ENCODE data around the gene PSMD8.

The PSMD8 gene

GRCh38 chr19:38350883-38351282 lies 23.5 kb upstream of the PSMD8 start:
- ChIA-PET CTCF (interaction anchor here (0.7 kb wide), 2 partner anchors 15 to 107 kb away, joined by 3 read pairs; partner anchors contain the start of gene CATSPERG), POLR2A (no interaction called here)

GRCh38 chr19:38351865-38352395 lies 22.4 kb upstream of the PSMD8 start:
- no peak for DNase-seq (ENCODE audit: low read depth, low spot score)
- ChIA-PET CTCF (interaction anchor here (0.7 kb wide), 1 partner anchor 108 kb away, joined by 3 read pairs; no protein-coding TSS in a partner anchor), POLR2A (no interaction called here)
- no peak overlapping the region for H3K4me3 ChIP-seq (ENCODE audit: low read depth, low read length)
- TF ChIP-seq CTCF (IDR thresholded peaks at IDR 0.05; ENCODE audit: insufficient read depth, low read length, missing control alignments): no peak

More at GRCh38 chr19:38350883-38351282, 23.5 kb upstream of the PSMD8 start:
- no peak for DNase-seq (ENCODE audit: low read depth, low spot score)
- TF ChIP-seq CTCF (IDR thresholded peaks at IDR 0.05; ENCODE audit: insufficient read depth, low read length, missing control alignments): no peak
- H3K4me3 ChIP-seq (ENCODE audit: low read depth, low read length): no peak overlapping the region

GRCh38 chr19:38352611-38353010 lies 21.8 kb upstream of the PSMD8 start:
- no peak for TF ChIP-seq CTCF (IDR thresholded peaks at IDR 0.05; ENCODE audit: insufficient read depth, low read length, missing control alignments)
- CTCF ChIA-PET: no interaction called here

GRCh38 chr19:38355728-38356725 lies 18.3 kb upstream of the PSMD8 start:
- no peak overlapping the region for H3K4me3 ChIP-seq (ENCODE audit: low read depth, low read length)
- TF ChIP-seq CTCF (IDR thresholded peaks at IDR 0.05; ENCODE audit: insufficient read depth, low read length, missing control alignments): no peak
- no peak for DNase-seq (ENCODE audit: low read depth, low spot score)
- CTCF ChIA-PET: no interaction called here
- POLR2A ChIA-PET: no interaction called here

More at GRCh38 chr19:38352611-38353010, 21.8 kb upstream of the PSMD8 start:
- no peak overlapping the region for H3K4me3 ChIP-seq (ENCODE audit: low read depth, low read length)
- DNase-seq (ENCODE audit: low read depth, low spot score): no peak
- POLR2A ChIA-PET: interaction anchor here (0.6 kb wide), 1 partner anchor 36 kb away, joined by 3 read pairs; no protein-coding TSS in a partner anchor

- no peak for DNase-seq (ENCODE audit: low read depth, low spot score)
- no peak for TF ChIP-seq CTCF (IDR thresholded peaks at IDR 0.05; ENCODE audit: insufficient read depth, low read length, missing control alignments)
- ChIA-PET POLR2A (no interaction called here), CTCF (interaction anchor here (1.0 kb wide), 1 partner anchor 456 kb away, joined by 4 read pairs; no protein-coding TSS in a partner anchor)
- no peak overlapping the region for H3K4me3 ChIP-seq (ENCODE audit: low read depth, low read length)
Observed at GRCh38 chr19:38358071-38358470, 16.3 kb upstream of the PSMD8 start.
